T-helper 2 cell (primary cell): ENCODE results near the gene DYNLT4.
"Not testable (repeated sequence)": the region's sequence is repeated elsewhere in the genome, so short reads cannot be mapped to it uniquely, and the experiment has no call there.

Source experiments
- DNase-seq, 5 experiments: peaks; one replicate each; pipeline versions ENCODE4 v3.0.0 to v3.0.0-alpha.2; 2012 to 2022
- total RNA-seq, 2 donors: gene quantifications; one replicate each; lab custom pipeline; 2026; lab: John Stamatoyannopoulos, UW

The DYNLT4 gene, protein sequence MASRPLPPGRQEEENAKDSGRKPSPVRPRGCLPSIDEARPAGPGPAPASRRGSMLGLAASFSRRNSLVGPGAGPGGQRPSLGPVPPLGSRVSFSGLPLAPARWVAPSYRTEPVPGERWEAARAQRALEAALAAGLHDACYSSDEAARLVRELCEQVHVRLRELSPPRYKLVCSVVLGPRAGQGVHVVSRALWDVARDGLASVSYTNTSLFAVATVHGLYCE
- total RNA-seq = 13.9 to 22.1 reads per million in 2 donors

DNA sequence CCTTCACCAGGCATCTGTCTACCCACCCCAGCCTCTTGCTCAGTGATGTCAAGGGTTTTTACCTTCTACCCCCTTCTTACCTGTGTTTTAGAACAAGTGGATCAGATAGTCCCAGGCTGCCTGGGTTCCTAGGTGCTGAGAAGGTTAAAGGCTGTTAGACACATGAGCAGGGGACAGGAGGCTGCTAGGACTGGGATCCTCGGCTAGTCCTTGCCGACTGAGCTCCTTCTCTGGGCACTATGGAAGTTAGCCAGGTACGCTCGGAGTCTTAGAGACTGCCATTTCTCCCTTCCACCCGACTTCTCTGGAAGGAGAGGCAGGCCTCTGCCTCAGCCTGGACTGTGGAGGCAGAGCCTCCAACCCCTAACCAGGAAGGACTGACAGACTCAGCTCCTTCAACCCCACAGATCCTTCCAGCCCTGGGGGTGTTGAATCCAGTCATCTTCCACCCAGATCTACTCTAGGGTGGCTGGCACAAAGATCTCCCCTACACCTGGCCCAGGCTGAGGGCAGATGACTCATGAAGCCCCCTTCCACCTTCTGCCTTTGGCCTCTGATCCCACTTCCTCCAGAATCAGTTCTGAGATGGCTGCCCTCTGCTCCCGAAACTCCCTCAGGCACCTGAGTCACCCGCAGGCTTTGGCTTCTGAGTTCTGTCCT is at the start of gene DYNLT4:
Gene DYNLT4 (minus strand): TSS at position 648 of the 660 bp plus-strand sequence. CDS start 683 bp downstream, outside the sequence.
- DNase-seq = no peak

DNA sequence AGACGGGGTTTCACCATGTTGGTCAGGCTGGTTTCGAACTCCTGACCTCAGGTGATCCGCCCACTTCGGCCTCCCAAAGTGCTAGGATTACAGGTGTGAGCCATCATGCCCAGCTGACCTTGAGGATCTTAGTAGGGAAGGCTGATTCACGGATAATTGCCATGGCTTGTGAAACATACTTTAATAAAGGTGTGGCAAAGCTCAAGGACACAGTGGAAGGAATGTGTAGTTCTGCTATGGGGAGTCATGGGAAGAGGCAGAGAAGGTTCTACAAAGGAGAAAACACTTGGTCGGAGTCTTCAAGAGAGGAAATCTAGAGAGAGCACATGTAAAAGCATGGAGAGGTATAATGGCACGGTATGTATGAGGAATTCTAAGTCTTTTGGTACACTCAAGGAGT is 48.6 kb upstream of the DYNLT4 start:
- DNase-seq = no peak

GRCh38 chr1:44854970-44855369 is 47.8 kb upstream of the DYNLT4 start:
- DNase-seq = no peak

GRCh38 chr1:44853201-44853600 is 46.0 kb upstream of the DYNLT4 start:
- DNase-seq = no peak

DNA sequence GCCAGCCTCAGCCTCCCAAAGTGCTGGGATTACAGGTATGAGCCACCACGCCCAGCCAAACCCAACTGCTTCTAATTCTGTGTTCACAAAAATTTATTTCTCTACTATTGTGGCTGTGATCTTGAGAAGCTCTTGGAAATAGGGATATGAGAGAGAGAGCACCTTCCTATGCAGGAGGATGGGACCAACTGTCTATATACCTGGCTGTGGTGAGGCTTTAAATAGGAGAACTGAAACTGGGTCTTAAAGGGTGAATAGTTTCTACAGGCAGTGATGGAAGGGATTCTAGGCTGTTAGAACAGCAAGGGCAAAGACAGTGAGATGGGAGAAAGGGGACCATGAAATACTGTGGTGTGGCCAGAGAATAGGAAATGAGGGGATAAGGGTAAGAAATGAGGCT is 44.2 kb upstream of the DYNLT4 start:
- no peak for DNase-seq

DNA sequence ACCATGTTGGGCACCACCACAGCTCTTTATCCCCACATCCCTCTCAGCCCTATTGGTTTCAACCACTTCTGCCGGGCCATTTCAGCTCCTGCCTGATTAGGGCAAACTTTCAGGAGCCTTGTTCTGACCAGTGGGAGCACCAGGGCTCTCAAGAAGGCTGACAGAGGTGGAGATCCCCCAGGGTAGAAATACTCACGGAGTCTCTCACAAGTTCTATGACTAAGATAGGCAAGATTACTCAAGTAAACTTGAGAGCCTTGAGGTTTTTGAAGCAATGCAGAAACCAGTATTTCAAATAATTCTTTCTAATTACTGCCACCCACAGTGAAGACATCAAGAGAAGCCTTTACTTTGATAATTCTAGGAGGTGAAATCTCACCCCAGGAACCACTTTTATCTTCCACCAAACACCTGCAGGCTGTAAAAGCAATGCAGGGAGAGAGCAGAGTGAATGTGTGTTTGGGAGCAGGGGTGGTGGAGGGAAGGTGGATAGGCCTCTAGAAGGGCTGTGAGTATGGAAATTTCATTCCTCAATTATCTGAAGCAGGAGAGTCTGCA is 42.5 kb upstream of the DYNLT4 start:
- no peak for DNase-seq

GRCh38 chr1:44848456-44849181 is 41.5 kb upstream of the DYNLT4 start:
- no peak for DNase-seq

GRCh38 chr1:44847845-44848244 is 40.7 kb upstream of the DYNLT4 start:
- no peak for DNase-seq

DNA sequence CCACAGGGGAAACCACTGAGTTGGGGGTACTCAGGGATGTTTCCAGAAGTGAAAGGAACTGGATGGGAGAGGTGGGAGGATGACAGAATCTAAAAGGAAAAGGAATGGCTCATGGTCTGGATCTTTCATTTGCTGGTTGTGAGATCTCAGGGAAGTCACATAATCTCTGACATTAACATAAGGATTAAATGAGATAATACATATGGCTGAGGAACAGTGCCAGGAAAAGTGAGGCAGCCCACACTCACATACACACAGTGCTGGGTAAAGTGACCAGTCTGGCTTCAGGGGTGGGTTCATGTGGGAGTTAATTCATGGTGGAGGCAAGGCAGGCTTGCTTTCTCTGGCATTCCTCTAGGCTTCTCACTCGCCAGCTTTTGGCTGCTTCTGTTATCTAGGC is 39.8 kb upstream of the DYNLT4 start:
- DNase-seq = no peak

- peak in 3 of 5 experiments; percentile 10 to 22 (median 10) for DNase-seq
Measured at GRCh38 chr1:44842862-44843655, 35.9 kb upstream of the DYNLT4 start, which contains the start of gene PTCH2. Gene PTCH2, minus strand, starts transcription at chr1:44843253. Its CDS starts 321 bp downstream, at chr1:44842932.

DNA sequence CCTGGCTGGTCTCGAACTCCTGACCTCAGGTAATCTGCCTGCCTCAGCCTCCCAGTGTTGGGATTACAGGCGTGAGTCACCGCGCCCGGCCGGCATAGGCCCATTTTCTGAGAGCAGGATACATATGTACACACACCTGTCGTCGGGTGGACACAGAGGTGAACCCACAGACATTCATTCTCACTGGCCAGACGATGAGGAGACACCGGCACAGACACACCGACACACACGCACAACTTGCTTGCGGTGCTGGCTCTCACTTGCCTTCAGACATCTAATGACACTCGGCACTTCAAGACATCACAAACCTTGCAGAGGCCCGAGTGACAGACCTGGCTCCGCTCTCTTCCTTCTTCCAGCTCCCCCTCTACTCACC is 35.3 kb upstream of the DYNLT4 start:
- DNase-seq = no peak

DNA sequence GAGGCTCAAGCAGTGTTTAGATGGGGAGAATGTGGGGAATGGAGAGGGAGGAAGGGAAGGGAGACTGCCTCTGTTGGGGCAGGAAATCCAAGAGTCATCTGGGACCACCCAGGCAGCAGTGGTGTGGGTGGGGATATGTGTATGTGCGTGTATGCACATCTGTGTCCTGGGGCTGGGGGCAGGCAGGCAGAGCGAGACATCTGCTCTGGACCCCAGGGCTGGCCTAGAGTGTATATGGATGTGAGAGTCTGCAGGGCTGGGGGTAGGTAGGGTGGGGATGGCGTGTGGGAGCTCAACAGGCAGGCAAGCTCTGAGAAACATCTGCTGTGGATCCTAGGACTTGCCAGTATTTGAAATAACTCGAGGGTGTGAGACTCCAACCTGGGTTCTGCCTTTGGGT is 32.4 kb upstream of the DYNLT4 start:
- no peak for DNase-seq

DNA sequence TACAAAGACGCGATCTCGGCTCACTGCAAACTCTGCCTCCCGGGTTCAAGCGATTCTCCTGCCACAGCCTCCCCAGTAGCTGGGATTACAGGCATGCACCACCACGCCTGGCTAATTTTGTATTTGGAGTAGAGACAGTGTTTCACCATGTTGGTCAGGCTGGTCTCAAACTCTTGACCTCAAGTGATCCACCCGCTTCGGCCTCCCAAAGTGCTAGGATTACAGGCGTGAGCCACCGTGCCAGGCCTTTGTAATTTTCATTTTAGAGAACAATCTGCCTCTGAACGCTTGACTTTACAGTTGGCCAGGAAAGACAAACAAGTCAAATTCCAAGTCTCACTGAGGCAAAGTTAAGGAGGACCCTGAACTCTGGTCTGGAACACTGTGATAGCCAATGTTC is 31.1 kb upstream of the DYNLT4 start:
- not testable (repeated sequence) for DNase-seq

- peak; percentile 47 to 88 (median 74) for DNase-seq
Measured at GRCh38 chr1:44835738-44836675, 28.9 kb upstream of the DYNLT4 start.

GRCh38 chr1:44834328-44834727 is 27.2 kb upstream of the DYNLT4 start:
- DNase-seq = no peak

DNA sequence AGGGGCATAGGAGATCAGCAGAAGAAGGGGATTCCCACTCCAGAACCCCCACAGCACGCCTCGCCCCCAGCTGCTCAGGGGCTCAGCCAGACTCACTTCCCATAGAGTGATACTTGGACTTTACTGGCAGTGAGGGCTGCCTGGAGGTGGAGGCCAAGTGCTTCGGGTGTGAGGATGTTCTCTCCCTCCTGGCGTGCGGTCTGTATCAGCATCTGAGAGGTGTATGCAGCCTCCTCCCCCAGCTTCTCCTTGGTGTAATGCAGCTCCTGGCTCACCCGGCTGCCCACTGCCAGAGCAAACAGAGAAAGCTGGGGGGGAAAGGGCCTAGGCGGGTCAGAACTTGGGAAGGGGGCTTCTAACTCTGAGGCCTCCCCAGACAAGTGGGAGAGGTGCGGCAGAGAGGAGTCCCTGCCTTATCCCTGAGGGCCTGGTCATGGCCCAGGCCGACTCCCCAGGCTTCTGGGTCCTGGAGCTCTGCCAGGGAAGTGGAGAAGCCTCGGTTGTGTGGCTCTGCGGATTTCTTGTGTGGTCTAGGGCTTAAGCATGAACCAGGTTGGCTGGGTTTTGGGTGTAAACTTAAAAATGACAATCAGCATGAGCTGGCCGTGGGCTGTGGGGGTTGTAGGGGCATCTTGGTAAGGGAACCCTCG is 25.0 kb upstream of the DYNLT4 start:
- no peak for DNase-seq

DNA sequence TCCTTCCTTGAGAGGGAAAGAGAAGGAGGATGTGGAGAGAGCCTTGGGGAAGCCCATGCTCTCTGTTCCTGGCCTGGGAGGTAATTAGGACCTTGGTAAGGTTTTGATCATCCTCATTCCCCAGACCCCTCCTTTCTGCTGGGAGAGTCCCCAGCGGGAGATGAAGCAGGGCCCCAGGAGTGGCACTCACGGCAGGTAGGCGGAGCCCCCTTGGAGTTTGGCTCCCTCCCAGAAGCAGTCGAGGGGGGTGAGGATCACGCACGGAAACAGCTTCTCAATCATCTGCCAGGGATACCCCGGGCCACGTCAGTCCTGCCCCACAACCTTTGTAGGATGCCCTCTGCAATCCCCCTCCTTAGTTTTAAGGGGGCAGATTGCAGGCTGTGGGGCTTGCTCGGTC is 24.4 kb upstream of the DYNLT4 start:
- DNase-seq = no peak

DNA sequence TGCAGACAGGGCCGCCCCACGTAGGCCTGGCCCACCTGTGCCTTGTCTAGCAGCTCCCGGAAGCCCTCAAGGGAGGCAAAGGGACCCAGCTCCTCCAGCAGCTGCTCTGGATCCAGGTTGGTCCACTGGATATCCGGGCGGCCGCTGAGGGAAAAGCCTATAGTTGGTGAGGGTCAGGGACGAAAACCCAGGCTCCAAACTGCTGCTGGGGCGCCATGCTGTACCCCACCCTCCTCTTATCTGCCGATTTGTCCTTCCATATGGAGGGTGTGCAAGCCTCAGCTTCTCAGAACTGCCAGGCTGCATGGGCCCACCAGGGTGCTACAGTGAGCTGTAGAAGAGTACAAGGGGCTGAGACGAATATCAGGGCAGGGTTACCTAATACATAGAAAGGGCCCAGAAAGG is 23.8 kb upstream of the DYNLT4 start:
- no peak for DNase-seq

GRCh38 chr1:44829506-44830384 is 22.6 kb upstream of the DYNLT4 start:
- no peak for DNase-seq
